Smooth muscle cell (in vitro differentiated cells): ENCODE results near the gene OR13D1. TPM values are rescaled to one million over a fixed set of nuclear protein-coding genes. Genes with fewer than 3 reads are reported as not detected.

ENCODE experiments used
- DNase-seq: peaks from one replicate; lab custom pipeline; 2025; ENCODE audit not compliant: unreplicated experiment; lab: John Stamatoyannopoulos, UW
- H2AFZ ChIP-seq: fragments of 200-600 bp; sonication (generic); 2 replicates; pipeline ENCODE4 v1.6.0; 2016; ENCODE audit warnings: antibody characterized with exemption, low read depth, mild to moderate bottlenecking
- H3F3A ChIP-seq: fragments of 200-600 bp; sonication (generic); 2 replicates; pipeline ENCODE4 v1.6.0; 2017; ENCODE audit warnings: antibody characterized with exemption, low read depth
- H3K27ac ChIP-seq: fragments of 200-600 bp; sonication (generic); 2 replicates; pipeline ENCODE4 v1.5.1; 2016; ENCODE audit warnings: low read depth, mild to moderate bottlenecking
- H3K27me3 ChIP-seq: fragments of 200-600 bp; sonication (generic); 2 replicates; pipeline ENCODE4 v1.6.1; 2016; ENCODE audit warnings: low read depth, mild to moderate bottlenecking
- H3K36me3 ChIP-seq: fragments of 200-600 bp; sonication (generic); 2 replicates; pipeline ENCODE4 v1.5.1; 2016; ENCODE audit warnings: low read depth
- H3K4me1 ChIP-seq: fragments of 200-600 bp; sonication (generic); 2 replicates; pipeline ENCODE4 v1.5.1; 2016; ENCODE audit warnings: low read depth
- H3K4me2 ChIP-seq: fragments of 200-600 bp; sonication (generic); 2 replicates; pipeline ENCODE4 v1.6.0; 2016; ENCODE audit warnings: mild to moderate bottlenecking
- H3K4me3 ChIP-seq: fragments of 200-600 bp; sonication (generic); 2 replicates; pipeline ENCODE4 v1.5.1; 2016; ENCODE audit warnings: mild to moderate bottlenecking
- H3K79me2 ChIP-seq: fragments of 200-600 bp; sonication (generic); 2 replicates; pipeline ENCODE4 v1.6.0; 2016; ENCODE audit warnings: low read depth, mild to moderate bottlenecking
- H3K9ac ChIP-seq: fragments of 200-600 bp; sonication (generic); 2 replicates; pipeline ENCODE4 v1.6.0; 2016; ENCODE audit warnings: low read depth
- H3K9me3 ChIP-seq: fragments of 200-600 bp; sonication (generic); replicated peaks from 2 replicates; pipeline ENCODE4 v1.5.1; 2016; ENCODE audit warnings: low read depth
- H4K20me1 ChIP-seq: fragments of 200-600 bp; sonication (generic); 2 replicates; pipeline ENCODE4 v1.6.0; 2016; ENCODE audit warnings: low read depth
- CTCF ChIP-seq: fragments of 200-600 bp; sonication (generic); IDR thresholded peaks from 2 replicates; pipeline ENCODE4 v1.5.1; 2017; ENCODE audit warnings: borderline replicate concordance, mild to moderate bottlenecking, antibody characterized with exemption; ENCODE audit not compliant: insufficient read depth, poor library complexity, severe bottlenecking
- WGBS: methylation state at CpG from one replicate; pipeline ENCODE4 v1.1.7; 2016; ENCODE audit warnings: low lambda C conversion rate; 5-methylcytosine and 5-hydroxymethylcytosine counted together
- polyA plus RNA-seq: library from polyadenylated mRNA; unstranded; fragments of >200 nt; fragmentation: Nextera tagmentation; extraction: Ambion mirVana; gene quantifications from 2 replicates; pipeline ENCODE4 v1.2.1, GENCODE V29; 2016
- total RNA-seq: library from RNA; depleted of rRNA; stranded (reverse); fragments of >200 nt; gene quantifications from 2 replicates; pipeline ENCODE4 v1.2.3, GENCODE V29; 2014

The OR13D1 gene
- total RNA-seq: not detected in 2 replicates
- not detected in 2 replicates for polyA plus RNA-seq

GRCh38 chr9:104694218-104694617, at the start of gene OR13D1:
OR13D1 (plus strand) TSS chr9:104694518; CDS start chr9:104694518, 0 bp downstream.
- H3K27ac ChIP-seq: no peak within 1 kb of the TSS
- WGBS: 76% methylated on average over 1 of the region's 1 CpG
- no peaks in the 10 kb centered on the region for H3K9me3 ChIP-seq
- no peak within 1 kb of the TSS for H3K9ac ChIP-seq
- no peak for TF ChIP-seq CTCF
- peaks cover 3% of the 10 kb centered on the region for H3K27me3 ChIP-seq
- no peak within 1 kb of the TSS for H3K4me3 ChIP-seq
- DNase-seq: no peak
- no peaks in the 10 kb centered on the region for H3F3A ChIP-seq
- H3K79me2 ChIP-seq: no peaks in the 10 kb centered on the region
- no peaks in the 10 kb centered on the region for H4K20me1 ChIP-seq
- H2AFZ ChIP-seq: no peak within 1 kb of the TSS
- H3K4me2 ChIP-seq: no peak within 1 kb of the TSS
- H3K4me1 ChIP-seq: no peaks in the 10 kb centered on the region
- H3K36me3 ChIP-seq: no peaks in the 10 kb centered on the region

GRCh38 chr9:104658496-104659195, 35.7 kb upstream of the OR13D1 start:
- DNase-seq: no peak
- Histone ChIP-seq H3F3A (no peaks in the 10 kb centered on the region), H3K4me3 (no peak overlapping the region), H3K4me1 (no peaks in the 10 kb centered on the region), H3K79me2 (no peaks in the 10 kb centered on the region), H3K9me3 (no peaks in the 10 kb centered on the region), H3K36me3 (no peaks in the 10 kb centered on the region), H4K20me1 (no peaks in the 10 kb centered on the region), H3K9ac (no peak overlapping the region), H3K4me2 (no peak overlapping the region), H3K27me3 (no peaks in the 10 kb centered on the region), H2AFZ (no peak overlapping the region), H3K27ac (no peak overlapping the region)
- TF ChIP-seq CTCF: no peak
- WGBS: 68% methylated on average over 2 of the region's 2 CpGs

GRCh38 chr9:104675611-104676010, 18.7 kb upstream of the OR13D1 start:
- H3K4me2 ChIP-seq: no peak overlapping the region
- H3K9me3 ChIP-seq: no peaks in the 10 kb centered on the region
- no peaks in the 10 kb centered on the region for H3F3A ChIP-seq
- H2AFZ ChIP-seq: no peak overlapping the region
- no peaks in the 10 kb centered on the region for H4K20me1 ChIP-seq
- no peak overlapping the region for H3K4me3 ChIP-seq
- H3K4me1 ChIP-seq: no peaks in the 10 kb centered on the region
- H3K36me3 ChIP-seq: no peaks in the 10 kb centered on the region
- no peak overlapping the region for H3K27ac ChIP-seq
- DNase-seq: no peak
- peaks cover 6% of the 10 kb centered on the region for H3K27me3 ChIP-seq
- H3K79me2 ChIP-seq: no peaks in the 10 kb centered on the region
- no peak overlapping the region for H3K9ac ChIP-seq
- TF ChIP-seq CTCF: no peak
- 85% methylated on average over 2 of the region's 2 CpGs for WGBS

GRCh38 chr9:104682642-104683041, 11.7 kb upstream of the OR13D1 start:
- Histone ChIP-seq H3K4me1 (no peaks in the 10 kb centered on the region), H3K4me2 (no peak overlapping the region), H3K27me3 (peaks cover 6% of the 10 kb centered on the region), H4K20me1 (no peaks in the 10 kb centered on the region), H3K4me3 (no peak overlapping the region), H3K9me3 (no peaks in the 10 kb centered on the region), H3K9ac (no peak overlapping the region), H3K79me2 (no peaks in the 10 kb centered on the region), H3K27ac (no peak overlapping the region), H3F3A (no peaks in the 10 kb centered on the region), H3K36me3 (no peaks in the 10 kb centered on the region), H2AFZ (no peak overlapping the region)
- no peak for DNase-seq
- WGBS: 13% methylated on average over 3 of the region's 3 CpGs
- peak; percentile 47 for TF ChIP-seq CTCF
